Thyroid gland (tissue), 4 donors: Measurements from ENCODE around the gene LIN28B.

Source experiments
- POLR2A ChIP-seq, 2 donors: fragments of 450-650 bp; IDR thresholded peaks; one replicate each; pipeline ENCODE4 v1.6.1; 2017; ENCODE audit warnings: antibody characterized with exemption in 2 of 2, mild to moderate bottlenecking in 2 of 2, moderate library complexity in 1 of 2
- TF ChIP-seq, protein P1 (sequence below), 6 experiments: fragments of 200-600 bp in 3 of 6; fragments of 450-650 bp in 3 of 6; sonication (generic) in 3 of 6; IDR thresholded peaks; one replicate each; pipeline ENCODE4 v1.5.1; 2016 to 2019; ENCODE audit warnings: antibody characterized with exemption in 6 of 6, mild to moderate bottlenecking in 2 of 6, inconsistent platforms in 1 of 6, moderate library complexity in 1 of 6

DNA sequence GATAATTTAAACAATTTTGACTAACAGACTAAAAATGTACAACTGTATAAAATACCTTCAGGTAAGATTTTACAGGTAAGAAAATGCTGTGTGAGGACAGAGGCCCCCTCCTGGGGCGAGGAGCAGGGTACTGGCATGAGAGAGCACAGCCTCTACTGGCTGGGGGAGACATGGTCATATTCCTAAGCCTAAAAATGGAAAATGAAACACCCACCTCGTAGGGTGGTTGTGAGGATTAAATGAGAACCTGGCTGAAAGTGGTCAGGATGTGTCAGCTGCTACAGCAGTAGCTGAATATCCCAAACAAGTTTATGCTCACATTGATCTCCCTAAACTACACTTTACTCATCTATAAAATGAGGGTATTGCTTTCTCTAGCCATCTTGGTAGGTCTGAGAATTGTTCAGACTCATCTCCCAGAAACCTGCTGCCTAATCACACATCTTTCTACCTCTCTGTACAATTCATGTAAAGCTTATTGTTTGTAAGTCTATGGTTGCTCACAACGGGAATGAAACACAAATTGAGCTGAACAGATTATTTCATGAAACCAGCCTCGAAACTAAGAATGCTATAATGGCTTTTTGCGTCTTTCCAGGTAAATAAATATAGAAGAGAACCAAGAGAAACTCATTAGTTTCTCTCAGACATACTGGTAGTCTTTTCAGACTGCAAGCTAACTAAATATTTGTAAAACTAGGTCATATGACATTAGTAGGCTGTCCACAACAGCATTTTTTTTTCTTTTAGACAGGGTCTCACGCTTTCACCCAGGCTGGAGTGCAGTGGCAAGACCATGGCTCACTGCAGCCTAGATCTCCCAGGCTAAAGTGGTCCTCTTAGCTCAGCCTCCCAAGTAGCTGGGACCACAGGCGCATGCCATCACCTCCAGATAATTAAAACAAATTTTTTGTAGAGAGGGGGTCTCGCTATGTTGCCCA, 153.3 kb downstream of the LIN28B start:
- TF ChIP-seq, protein P1, sequence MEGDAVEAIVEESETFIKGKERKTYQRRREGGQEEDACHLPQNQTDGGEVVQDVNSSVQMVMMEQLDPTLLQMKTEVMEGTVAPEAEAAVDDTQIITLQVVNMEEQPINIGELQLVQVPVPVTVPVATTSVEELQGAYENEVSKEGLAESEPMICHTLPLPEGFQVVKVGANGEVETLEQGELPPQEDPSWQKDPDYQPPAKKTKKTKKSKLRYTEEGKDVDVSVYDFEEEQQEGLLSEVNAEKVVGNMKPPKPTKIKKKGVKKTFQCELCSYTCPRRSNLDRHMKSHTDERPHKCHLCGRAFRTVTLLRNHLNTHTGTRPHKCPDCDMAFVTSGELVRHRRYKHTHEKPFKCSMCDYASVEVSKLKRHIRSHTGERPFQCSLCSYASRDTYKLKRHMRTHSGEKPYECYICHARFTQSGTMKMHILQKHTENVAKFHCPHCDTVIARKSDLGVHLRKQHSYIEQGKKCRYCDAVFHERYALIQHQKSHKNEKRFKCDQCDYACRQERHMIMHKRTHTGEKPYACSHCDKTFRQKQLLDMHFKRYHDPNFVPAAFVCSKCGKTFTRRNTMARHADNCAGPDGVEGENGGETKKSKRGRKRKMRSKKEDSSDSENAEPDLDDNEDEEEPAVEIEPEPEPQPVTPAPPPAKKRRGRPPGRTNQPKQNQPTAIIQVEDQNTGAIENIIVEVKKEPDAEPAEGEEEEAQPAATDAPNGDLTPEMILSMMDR (IDR thresholded peaks at IDR 0.05) = no peak
- no peak for TF ChIP-seq POLR2A (IDR thresholded peaks at IDR 0.05)
